NCI-H446 treated with DMSO at 0.1 percent for 48 hours (cell line): Measurements from ENCODE around the gene LETM1.

Experiments
- DNase-seq: peaks from one replicate; lab custom pipeline; 2025; lab: John Stamatoyannopoulos, UW

LETM1 gene

DNA sequence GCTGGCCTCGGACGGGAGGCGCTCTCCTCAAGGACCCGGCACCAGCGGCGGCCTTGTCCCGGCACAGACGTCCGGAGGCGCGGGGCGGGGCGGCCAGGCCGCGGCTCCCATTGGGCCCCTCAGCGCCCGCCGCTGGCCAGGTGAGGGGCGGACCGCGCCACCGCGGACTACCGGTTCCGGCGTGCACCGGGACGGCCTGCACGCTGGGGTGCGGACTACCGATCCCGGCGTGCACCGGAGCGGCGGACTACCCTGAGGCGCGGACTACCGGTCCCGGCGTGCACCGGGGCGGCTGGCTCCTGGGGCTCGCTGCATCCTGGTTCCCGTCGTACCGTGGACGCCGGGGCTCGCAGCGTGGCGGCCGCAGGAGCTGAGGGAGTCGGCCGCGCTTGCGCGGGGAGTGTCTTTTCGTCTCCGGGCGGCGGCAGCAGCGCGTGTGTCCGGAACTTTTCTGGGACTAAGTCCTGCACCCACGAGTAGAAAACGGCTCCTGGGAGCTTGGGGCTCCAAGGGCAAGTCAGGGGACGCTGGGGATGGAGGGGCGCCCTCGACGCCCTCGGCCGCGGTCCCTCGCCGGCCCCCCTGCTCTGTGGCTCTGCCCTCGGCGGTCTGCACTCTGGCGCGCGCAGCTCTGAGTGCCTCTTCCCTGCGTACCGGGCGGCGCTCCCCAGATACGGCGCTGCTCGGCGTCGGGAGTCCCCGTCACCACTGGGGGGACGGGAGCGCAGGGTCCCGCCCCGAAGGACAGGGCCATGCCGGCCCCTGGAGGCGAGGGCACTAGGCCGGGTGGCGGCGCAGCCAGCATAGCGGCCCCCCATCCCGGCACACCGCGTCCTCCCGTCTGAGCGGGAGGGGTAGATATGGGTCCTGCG, at the start of gene LETM1:
LETM1 (minus strand) TSS at position 86 of the 872 bp plus-strand sequence. CDS start 206 bp downstream, outside the sequence.
- DNase-seq = peak; percentile 73

DNA sequence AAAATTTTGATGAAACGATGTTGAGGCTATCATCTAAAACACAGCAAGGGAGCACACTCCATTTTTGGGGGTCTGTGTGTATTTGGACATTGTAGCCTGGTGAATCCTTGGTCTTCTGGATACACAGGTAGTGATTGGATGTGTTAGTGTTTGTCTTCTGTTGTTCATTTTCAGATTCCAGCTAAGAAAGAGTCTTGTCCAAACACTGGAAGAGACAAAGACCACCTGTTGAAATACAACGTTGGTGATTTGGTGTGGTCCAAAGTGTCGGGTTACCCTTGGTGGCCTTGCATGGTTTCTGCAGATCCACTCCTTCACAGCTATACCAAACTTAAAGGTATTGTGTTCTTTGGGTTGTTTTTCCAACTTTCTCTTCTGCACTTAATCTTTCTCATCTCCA, 48.1 kb upstream of the LETM1 start:
- DNase-seq = no peak

DNA sequence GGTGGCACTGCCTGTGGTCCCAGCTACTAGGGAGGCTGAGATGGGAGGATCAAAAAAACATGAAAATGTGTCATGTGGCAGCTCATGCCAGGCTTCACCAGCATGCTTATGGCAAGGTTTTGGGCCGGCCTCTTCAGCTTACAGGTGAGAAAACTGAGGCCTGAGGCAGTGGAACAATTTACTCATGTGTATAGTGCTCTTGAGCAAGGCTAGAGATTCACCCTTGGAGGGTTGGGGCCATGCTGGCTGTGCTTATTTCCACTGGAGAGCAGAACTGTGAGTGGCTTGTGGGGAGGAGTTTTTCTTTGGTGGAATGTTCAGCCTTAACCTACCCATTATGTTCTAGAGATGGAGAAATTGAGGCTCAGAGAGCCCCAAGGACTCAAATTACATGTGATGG, 47.1 kb upstream of the LETM1 start:
- no peak for DNase-seq

- no peak for DNase-seq
Observed at GRCh38 chr4:1902243-1902642, 46.3 kb upstream of the LETM1 start.

GRCh38 chr4:1901127-1901526, 45.2 kb upstream of the LETM1 start:
- no peak for DNase-seq

DNA sequence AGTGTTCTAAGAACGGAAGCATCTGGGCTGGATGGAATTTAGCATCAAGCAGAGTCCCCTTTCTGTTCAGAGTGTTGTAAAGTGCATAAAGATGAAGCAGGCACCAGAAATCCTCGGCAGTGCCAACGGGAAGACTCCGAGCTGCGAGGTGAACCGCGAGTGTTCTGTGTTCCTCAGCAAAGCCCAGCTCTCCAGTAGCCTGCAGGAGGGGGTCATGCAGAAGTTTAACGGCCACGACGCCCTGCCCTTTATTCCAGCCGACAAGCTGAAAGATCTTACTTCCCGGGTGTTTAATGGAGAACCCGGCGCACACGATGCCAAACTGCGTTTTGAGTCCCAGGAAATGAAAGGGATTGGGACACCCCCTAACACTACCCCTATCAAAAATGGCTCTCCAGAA, 44.7 kb upstream of the LETM1 start:
- DNase-seq = no peak

DNA sequence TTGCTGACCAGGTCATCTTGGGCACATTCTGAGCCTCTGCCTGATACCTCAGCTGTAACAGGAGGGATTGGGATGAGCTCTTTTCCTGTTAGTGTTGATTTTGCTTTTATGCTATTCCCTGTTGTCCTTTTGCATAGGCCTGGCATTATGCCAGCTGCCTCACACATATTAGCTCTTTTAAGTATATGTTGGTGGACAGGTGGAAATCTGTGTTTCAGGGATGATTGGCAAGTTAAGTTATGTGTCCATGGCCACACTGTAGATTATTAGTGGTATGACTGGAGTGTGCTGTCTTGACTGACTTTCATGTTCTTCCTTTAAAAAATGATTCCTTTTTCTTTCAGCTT, 44.1 kb upstream of the LETM1 start:
- no peak for DNase-seq

GRCh38 chr4:1899149-1900086, 43.5 kb upstream of the LETM1 start:
- DNase-seq = peak; percentile 3

GRCh38 chr4:1898681-1899080, 42.7 kb upstream of the LETM1 start:
- DNase-seq = no peak

DNA sequence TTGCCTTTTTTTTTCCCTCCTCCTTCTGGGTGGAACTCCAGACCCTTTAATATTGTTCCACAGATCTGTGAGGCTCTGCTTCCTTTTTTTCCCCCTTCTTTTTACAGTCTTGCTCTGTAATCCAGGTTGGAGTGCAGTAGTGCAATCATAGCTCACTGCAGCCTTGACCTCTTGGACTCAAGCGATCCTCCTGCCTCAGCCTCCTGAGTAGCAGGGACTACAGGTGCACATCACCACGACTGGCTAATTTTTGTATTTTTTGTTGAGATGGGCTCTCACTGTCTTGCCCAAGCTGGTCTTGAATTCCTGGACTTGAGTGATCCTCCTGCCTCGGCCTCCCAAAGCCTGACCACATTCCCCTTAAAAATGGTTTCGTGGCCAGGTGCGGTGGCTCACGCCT, 42.1 kb upstream of the LETM1 start:
- DNase-seq = no peak

DNA sequence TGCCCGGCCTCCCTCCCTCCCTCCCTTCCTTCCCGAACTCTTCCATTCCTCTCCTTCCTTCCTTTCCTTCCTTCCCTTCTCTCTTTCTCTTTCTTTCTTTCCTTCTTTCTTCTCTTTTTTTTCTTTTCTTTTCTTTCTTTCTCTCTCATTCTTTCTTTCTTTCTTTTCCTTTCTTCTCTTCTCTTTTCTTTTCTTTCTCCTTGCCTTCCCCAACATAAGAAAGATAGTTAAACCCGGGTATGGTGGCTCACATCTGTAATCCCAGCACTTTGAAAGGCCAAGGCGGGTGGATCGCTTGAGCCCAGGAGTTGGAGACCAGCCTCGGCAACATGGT, 40.7 kb upstream of the LETM1 start:
- DNase-seq = no peak

DNA sequence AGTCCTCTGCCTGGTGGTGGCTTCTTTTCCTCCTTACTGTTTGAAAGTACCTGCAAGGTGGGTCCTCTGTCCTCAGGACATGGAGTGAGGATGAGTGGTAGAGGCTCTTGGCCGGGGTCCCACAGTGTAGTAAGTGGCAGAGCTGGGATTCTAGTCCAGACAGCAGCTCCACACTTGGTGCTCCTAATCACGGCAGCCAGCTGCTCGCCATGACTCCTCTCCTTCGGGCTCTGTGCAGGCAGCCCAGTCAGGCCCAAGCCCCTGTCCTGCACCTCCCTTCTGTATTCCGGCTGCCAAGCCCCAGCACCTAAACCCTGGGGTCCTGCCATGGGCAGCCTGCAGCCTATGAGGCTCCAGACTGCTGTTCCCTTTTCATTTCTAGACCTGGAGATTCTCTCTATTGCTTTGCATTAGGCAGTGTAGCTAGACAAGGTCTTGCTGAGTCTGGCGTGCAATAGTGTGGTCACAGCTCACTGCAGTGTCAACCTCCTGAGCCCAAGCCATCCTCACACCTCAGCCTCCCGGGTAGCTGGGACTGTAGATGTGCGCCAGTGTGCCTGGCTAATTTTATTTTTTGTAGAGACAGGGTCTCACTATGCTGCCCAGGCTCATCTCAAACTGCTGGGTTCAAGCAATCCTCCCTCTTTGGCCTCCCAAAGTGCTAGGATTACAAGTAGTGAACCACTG, 40.2 kb upstream of the LETM1 start:
- DNase-seq = no peak

DNA sequence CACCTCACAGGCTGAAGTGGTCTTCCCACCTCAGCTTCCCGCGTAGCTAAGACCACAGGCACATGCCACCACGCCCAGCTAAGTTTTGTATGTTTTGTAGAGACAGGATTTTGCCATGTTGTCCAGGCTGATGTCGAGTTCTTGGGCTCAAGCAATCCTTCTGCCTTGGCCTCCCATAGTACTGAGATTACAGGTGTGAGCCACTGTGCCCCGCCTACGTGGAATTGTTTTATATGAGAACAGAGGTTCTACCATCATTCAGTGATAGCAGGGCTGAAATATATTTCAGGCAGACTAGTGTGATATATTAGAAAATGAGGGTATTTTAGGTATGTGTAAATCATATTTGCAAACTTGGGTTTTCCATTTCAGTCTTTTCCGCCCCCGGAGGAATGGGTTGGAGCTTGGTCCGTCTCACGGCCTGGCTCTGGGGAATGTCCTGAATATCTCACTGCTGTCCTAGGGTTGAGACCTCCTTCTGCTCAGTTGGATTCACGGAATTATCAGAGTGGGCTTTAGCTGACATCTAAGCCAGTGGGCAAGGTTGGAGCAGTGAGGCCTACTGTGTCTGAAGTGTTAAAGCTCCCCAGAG, 35.1 kb upstream of the LETM1 start:
- no peak for DNase-seq

- no peak for DNase-seq
Observed at GRCh38 chr4:1887052-1887451, 31.1 kb upstream of the LETM1 start.

DNA sequence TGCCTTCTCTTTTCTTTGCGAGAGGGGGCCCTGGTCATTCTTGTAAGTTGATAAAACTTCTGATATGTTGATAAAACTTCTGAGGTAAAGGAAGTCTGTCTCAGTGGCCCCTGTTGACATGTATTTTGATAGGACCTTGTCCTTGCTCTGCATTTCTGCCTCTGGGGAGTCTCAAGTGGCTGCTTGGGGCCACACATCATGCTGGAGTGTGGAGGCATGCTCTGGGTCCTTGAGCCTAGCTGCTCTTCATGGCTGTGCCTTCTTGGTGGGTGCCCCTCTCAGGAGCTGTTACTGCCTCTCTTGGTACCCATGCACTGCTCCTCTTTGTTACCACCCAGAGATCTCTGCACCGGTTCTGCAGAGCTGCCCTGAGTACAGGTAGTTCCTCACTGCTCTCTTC, 29.5 kb upstream of the LETM1 start:
- DNase-seq = no peak

- DNase-seq = no peak
Observed at GRCh38 chr4:1883583-1883982, 27.6 kb upstream of the LETM1 start.

DNA sequence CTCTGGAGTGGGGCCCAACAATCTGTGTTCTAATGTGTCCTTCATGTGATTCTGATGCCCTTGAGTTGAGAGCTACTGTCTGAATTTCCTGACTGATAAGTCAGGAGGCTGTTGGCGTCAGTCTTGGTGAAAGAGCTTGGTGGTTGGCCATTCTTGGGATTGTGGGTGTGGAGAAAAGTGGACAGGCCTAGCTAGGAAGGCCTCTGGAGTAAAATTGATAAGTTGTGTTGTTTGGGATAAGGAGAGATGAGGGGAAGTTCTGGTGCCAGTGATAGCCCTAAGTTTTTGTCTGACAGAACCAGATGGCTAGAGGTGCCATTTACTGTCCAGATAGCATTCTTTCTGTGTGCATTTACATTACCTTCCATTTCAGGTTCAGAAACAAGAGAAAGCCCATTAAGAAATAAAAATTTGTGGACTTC, 26.9 kb upstream of the LETM1 start:
- DNase-seq = no peak

DNA sequence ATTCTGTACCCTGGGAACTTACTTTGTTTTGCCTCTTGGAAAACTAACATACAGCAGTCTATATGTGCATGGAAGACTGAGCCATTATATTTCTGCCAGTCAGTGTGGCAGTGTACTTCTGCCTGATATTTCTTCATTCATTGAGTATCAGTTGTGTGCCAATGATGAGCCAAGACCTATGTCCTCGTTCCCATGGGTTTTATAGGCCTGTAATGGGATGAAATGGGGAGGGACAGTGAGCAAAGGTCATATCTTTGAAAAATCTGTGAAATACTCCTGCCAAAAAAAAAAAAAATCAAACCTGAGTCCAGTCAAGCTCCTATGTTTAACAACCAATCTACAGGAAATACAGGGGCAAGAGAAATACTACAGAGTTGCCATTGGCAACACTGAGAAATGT, 24.4 kb upstream of the LETM1 start:
- DNase-seq = no peak

- no peak for DNase-seq
Observed at GRCh38 chr4:1879485-1879884, 23.5 kb upstream of the LETM1 start.

- DNase-seq = no peak
Observed at GRCh38 chr4:1874201-1874600, 18.2 kb upstream of the LETM1 start.

- no peak for DNase-seq
Observed at GRCh38 chr4:1873776-1874175, 17.8 kb upstream of the LETM1 start.

GRCh38 chr4:1873291-1873690, 17.3 kb upstream of the LETM1 start:
- DNase-seq = no peak
